ENCODE measurements around the gene ZNF410.

GRCh38 chr14:73889376-73889775, 2.7 kb downstream of the ZNF410 start:
- TF ChIP-seq POLR2A (IDR thresholded peaks at IDR 0.05): no peak
- no peak for TF ChIP-seq POLR2AphosphoS5 (IDR thresholded peaks at IDR 0.05)

All from breast epithelium (tissue), 3 donors.